GM23248 (cell line): Measurements from ENCODE around the gene PNPLA1.

Experiments
- EZH2 ChIP-seq: fragments of 200-600 bp; sonication (generic); IDR thresholded peaks from 2 replicates; pipeline ENCODE4 v1.6.1; 2018; ENCODE audit warnings: antibody characterized with exemption, mild to moderate bottlenecking; ENCODE audit not compliant: insufficient read depth, poor library complexity, severe bottlenecking
- EZH2phosphoT487 ChIP-seq: fragments of 200-600 bp; sonication (generic); IDR thresholded peaks from 2 replicates; pipeline ENCODE4 v1.6.1; 2018; ENCODE audit warnings: antibody characterized with exemption, moderate library complexity, mild to moderate bottlenecking, low read depth; ENCODE audit not compliant: insufficient read depth

GRCh38 chr6:36305885-36306284 is 36.0 kb downstream of the PNPLA1 start:
- TF ChIP-seq EZH2 (no peak), EZH2phosphoT487 (no peak)
